GM20000 (cell line): ENCODE data around the gene CBX8.

Experiments used
- DNase-seq: peaks from one replicate; pipeline ENCODE4 v3.0.0; 2012; ENCODE audit warnings: low spot score
- CTCF ChIP-seq: IDR thresholded peaks from 2 replicates; pipeline ENCODE4 v1.5.1; 2012; ENCODE audit warnings: mild to moderate bottlenecking, control low read depth; ENCODE audit errors: extremely low read depth, missing control alignments

CBX8 gene

GRCh38 chr17:79779661-79780365, 17.1 kb downstream of the CBX8 start:
- no peak for TF ChIP-seq CTCF
- no peak for DNase-seq

- no peak for DNase-seq
- TF ChIP-seq CTCF = no peak
Measured at GRCh38 chr17:79779084-79779529, 17.8 kb downstream of the CBX8 start.

GRCh38 chr17:79778504-79779083, 18.3 kb downstream of the CBX8 start:
- TF ChIP-seq CTCF = no peak
- DNase-seq = no peak

- peak; percentile 99 for DNase-seq
- TF ChIP-seq CTCF = no peak
Measured at GRCh38 chr17:79777894-79778503, 18.9 kb downstream of the CBX8 start, which contains the start of gene CBX2. Gene CBX2 (plus strand): TSS chr17:79778148. CDS start chr17:79778236, 88 bp downstream.

- DNase-seq = peak; percentile 61
- TF ChIP-seq CTCF = no peak
Measured at GRCh38 chr17:79777120-79777893, 19.6 kb downstream of the CBX8 start.

- no peak for DNase-seq
- TF ChIP-seq CTCF = no peak
Measured at GRCh38 chr17:79776376-79777119, 20.3 kb downstream of the CBX8 start.
